VCaP (cell line): Measurements from ENCODE around the gene RRAGC.

Experiments
- H3K27ac ChIP-seq: fragments of 450-650 bp; 2 replicates; pipeline ENCODE4 v1.5.1; 2017
- TF ChIP-seq, protein P1 (sequence below): fragments of 450-650 bp; conservative IDR thresholded peaks from 2 replicates; pipeline ENCODE4 v1.5.1; 2017; ENCODE audit warnings: mild to moderate bottlenecking, moderate library complexity

RRAGC gene

GRCh38 chr1:38859561-38860453 lies at the start of gene RRAGC:
Gene RRAGC, minus strand, starts transcription at chr1:38859772. Its CDS starts 126 bp downstream, at chr1:38859646.
- TF ChIP-seq, protein P1, sequence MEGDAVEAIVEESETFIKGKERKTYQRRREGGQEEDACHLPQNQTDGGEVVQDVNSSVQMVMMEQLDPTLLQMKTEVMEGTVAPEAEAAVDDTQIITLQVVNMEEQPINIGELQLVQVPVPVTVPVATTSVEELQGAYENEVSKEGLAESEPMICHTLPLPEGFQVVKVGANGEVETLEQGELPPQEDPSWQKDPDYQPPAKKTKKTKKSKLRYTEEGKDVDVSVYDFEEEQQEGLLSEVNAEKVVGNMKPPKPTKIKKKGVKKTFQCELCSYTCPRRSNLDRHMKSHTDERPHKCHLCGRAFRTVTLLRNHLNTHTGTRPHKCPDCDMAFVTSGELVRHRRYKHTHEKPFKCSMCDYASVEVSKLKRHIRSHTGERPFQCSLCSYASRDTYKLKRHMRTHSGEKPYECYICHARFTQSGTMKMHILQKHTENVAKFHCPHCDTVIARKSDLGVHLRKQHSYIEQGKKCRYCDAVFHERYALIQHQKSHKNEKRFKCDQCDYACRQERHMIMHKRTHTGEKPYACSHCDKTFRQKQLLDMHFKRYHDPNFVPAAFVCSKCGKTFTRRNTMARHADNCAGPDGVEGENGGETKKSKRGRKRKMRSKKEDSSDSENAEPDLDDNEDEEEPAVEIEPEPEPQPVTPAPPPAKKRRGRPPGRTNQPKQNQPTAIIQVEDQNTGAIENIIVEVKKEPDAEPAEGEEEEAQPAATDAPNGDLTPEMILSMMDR: no peak
- peak within 1 kb of the TSS; percentile 84 for H3K27ac ChIP-seq

GRCh38 chr1:38908821-38909220 lies 49.2 kb upstream of the RRAGC start:
- TF ChIP-seq, protein P1: no peak
- H3K27ac ChIP-seq: no peak overlapping the region

- TF ChIP-seq, protein P1: no peak
These were observed 46.4 kb upstream of the RRAGC start for GRCh38 chr1:38905985-38906384.

DNA sequence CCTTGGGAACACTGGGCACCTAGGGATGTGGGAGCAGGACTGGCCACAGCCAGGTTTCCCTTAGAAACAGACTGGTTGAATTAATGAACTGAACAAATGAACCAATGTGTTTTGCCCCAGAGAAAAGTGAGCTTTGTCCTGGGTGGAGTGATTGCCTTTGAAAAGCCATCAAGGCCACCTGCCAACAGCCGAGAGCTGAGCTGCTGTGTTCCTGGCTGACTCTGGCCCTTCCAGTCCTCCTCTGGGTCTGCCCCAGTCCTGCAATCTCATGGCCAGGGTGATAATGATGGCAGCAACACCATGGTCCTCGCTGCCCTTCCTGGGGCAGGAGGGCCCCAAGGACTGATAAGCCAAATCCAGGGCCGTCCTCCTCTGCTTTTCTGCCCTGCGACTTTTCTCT lies 40.0 kb upstream of the RRAGC start:
- TF ChIP-seq, protein P1: no peak
- no peak overlapping the region for H3K27ac ChIP-seq

More at GRCh38 chr1:38905985-38906384, 46.4 kb upstream of the RRAGC start:
- H3K27ac ChIP-seq: no peak overlapping the region

DNA sequence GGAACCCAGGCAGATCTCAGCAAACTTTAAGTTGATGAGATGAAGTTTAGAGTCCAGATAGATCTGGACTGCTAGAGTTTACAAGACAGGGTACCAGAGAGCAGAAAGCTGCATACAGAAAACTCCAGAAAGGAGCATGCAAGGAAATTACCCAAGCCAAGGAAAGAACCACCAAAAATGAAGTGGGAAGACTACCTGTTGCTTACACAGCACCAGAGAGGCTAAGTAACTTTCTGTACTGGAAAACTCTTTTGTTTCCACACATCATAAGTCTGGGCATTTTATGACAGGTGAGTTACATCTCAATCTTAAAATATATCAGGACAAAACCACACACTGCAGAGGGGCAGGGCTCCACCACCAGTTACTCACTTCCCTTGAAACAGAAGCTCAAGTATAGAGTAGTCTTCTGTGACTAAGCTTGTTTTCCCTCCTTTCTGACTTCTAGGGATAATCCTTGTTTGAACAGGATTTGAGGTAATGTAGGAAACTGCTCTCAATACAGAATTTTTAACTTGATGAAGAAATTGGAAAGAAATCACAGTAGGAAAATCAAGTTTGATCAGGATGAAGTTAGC lies 39.2 kb upstream of the RRAGC start:
- TF ChIP-seq, protein P1: no peak
- no peak overlapping the region for H3K27ac ChIP-seq

DNA sequence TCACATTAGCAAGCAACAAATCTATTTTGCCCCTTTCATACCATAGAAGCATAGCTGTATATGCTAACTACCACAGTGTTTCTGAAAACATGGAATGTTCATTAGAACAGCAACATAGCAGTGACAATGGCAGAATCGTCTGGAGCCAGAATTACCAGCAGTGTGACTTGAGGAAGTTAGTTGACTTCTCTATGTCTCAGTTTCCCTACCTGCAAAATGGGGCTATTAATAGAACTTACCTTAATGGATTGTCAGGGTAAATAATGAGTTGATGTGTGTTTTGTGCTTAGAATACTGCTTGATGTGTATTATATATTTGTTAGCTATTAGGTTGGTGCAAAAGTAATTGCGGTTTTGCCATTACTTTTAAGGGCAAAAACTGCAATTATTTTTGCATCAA lies 36.6 kb upstream of the RRAGC start:
- H3K27ac ChIP-seq: no peak overlapping the region
- TF ChIP-seq, protein P1: no peak

DNA sequence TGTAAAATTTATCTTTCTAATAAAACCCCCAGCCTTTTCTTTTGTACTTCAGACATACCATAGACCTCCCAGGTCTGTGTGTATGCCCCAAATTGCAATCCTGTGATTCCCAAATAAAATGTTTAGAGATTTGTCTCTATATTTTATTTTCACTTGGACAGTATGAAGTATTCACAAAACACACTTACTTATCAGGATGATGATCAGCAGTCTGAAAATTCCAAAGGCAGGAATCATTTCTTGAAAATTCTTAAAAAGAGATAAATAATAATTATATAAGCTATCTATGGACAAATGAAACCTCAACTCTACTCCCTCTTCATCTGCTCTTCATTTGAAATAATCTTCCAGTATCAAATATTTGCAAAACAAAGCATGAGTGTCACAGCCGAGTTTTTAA lies 33.4 kb upstream of the RRAGC start:
- TF ChIP-seq, protein P1: no peak
- H3K27ac ChIP-seq: no peak overlapping the region
